ENCODE data around the gene DISP2.

DISP2 gene, protein sequence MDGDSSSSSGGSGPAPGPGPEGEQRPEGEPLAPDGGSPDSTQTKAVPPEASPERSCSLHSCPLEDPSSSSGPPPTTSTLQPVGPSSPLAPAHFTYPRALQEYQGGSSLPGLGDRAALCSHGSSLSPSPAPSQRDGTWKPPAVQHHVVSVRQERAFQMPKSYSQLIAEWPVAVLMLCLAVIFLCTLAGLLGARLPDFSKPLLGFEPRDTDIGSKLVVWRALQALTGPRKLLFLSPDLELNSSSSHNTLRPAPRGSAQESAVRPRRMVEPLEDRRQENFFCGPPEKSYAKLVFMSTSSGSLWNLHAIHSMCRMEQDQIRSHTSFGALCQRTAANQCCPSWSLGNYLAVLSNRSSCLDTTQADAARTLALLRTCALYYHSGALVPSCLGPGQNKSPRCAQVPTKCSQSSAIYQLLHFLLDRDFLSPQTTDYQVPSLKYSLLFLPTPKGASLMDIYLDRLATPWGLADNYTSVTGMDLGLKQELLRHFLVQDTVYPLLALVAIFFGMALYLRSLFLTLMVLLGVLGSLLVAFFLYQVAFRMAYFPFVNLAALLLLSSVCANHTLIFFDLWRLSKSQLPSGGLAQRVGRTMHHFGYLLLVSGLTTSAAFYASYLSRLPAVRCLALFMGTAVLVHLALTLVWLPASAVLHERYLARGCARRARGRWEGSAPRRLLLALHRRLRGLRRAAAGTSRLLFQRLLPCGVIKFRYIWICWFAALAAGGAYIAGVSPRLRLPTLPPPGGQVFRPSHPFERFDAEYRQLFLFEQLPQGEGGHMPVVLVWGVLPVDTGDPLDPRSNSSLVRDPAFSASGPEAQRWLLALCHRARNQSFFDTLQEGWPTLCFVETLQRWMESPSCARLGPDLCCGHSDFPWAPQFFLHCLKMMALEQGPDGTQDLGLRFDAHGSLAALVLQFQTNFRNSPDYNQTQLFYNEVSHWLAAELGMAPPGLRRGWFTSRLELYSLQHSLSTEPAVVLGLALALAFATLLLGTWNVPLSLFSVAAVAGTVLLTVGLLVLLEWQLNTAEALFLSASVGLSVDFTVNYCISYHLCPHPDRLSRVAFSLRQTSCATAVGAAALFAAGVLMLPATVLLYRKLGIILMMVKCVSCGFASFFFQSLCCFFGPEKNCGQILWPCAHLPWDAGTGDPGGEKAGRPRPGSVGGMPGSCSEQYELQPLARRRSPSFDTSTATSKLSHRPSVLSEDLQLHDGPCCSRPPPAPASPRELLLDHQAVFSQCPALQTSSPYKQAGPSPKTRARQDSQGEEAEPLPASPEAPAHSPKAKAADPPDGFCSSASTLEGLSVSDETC (N-terminal part only)

DNA sequence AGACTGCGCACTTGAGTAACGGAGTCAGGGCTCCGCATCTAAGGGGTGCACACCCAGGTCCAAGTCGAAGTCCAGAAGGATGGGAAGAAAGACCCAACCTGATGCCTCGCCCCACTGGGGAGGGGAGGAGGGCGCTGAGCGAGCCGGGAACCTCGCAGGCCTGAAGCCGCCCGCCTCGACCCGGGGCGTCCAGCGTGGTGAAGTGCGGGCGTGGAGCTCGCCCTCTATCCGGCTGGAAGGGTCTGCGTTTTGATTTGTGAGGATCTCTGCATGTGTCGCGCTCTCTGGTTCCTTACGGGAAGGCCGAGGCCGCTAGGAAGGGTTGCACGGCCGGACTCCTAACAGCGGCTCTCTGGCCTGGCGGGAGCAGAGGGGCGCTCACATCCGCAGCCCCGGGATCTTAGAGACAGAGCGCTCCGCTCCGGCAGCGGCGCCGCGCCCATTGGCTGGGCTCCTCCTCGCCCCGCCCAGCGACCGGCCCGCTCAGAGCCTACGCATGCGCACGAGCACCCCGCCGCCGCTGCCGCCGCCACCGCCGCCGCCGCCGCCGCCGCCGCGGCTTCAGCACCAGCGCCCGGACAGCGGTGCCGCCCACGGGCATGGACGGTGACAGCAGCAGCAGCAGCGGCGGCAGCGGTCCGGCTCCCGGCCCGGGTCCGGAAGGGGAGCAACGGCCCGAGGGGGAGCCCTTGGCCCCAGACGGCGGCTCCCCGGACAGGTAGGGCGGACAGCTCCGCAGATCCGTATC lies at the start of gene DISP2:
Gene DISP2, plus strand, starts transcription at position 497 of the 748 bp plus-strand sequence. Its CDS starts 103 bp downstream, at position 600.
- peak; percentile 67 for DNase-seq

DNA sequence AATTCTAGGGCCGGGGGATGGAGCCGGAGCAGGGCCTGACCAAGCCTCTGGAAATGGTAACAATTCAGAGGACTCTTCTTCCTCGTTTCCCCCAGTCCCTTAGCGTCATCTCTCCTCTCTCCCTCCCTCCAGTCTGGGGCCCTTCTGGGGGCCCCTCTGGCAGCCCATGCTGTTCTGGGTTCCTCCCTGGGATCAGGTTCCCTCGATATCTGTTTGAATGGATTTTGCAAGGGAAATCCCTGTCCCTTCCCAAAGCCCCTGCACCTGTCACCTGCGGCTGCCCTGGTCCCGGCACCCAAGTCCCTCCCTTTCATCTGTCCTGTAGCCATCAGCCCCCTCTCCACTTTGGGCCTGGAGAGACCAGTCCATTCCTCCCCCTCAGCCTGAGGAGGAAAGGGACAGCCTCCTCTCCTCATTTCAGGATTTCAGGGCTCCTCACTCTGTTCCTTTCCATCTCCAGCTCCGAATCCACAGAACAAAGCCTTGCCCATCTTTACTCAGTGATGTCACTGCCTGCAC lies 48.6 kb upstream of the DISP2 start:
- no peak for DNase-seq

DNA sequence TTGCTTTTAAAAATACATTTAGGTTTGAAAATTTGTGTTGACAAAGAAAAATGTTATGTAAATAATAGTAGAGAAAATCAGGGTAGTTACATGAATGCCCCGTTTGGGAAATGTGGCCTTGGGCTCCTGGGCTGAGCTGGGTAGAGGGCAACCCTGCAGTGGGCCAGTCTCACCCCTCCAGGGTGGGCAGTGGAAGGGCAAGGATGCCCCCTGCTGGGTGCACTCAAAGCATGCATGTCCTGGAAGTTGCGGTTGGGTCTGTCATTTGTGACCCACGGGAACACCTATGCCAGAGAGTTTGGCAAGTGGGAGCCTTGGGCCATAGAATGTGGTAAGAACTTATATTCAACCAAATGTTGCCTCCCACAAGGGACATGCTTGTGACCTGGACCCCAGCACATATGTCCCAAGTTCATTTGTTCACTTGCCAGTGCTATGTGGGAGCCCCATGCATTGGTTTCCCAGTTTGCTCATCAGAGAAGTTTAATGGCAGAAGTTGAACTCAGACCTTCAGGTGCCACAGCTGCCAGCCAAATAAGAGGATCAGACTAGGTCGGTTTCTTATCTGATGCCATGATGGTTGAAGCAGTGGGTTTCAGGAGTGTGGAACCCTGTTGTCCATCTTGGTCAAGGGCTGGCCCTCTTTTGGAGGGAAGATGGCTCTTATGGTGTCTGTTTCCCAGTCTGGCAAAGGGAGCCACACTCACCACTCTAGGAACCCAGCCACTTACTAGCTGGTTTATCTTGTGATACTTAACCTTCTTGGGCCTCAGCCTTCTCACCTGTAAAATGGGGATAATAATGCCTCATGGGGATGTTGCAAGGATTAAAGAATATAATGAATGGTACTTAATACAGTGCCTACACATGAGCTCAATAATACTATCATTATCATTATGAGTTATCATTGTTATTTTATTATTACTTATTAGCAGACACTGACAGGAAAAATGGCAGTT lies 47.7 kb upstream of the DISP2 start:
- peak; percentile 0 for DNase-seq

DNA sequence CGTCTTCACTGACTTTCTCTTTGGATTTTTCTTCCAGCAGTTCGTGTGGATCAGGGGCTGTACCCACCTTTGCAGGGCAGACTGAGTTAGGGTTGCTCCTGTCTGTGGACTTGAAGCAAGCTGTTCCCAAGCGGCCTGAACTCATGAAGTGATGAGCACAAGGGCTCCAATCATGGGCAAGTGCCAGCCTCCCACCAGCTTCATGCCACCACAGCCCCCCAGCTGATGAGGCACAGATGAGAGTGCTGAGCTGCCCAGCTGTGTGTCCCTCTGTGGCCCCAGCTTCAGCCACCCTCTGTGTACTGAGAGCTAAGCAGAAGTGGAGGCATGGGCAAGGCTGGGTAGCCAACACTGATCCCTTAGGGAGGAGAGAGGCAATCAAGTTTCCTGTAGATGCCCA lies 47.0 kb upstream of the DISP2 start:
- no peak for DNase-seq

DNA sequence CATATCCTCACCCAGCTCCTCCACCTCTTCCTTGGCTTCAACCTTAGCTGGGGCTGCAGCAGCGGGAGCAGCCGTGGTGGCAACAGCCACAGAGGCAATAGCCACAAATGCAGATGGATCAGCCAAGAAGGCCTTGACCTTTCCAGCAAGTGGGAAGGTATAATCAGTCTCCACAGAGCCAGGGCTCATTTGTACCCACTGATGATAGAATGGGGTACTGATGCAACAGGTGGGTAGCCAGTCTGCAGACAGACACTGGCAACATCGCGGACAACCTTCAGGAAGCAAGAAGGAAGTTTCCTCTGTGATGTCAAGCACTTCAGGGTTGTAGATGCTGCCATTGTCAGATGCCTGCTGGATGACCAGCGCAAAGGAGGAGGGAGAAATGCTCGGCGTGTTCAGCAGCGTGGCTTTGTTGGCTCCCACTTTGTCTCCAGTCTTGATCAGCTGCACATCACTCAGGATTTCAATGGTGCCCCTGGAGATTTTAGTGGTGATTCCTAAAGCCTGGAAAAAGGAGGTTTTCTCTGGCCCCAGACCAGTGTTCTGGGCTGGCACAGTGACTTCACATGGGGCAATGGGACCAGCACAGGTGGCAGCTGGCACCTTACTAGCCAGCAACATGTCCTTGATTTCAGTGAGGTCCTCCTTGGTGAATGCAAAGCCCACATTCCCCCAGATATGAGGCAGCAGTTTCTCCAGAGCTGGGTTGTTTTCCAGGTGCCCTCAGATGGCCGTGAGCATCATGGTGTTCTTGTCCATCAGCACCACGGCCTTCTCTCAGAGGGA lies 45.5 kb upstream of the DISP2 start:
- no peak for DNase-seq

DNA sequence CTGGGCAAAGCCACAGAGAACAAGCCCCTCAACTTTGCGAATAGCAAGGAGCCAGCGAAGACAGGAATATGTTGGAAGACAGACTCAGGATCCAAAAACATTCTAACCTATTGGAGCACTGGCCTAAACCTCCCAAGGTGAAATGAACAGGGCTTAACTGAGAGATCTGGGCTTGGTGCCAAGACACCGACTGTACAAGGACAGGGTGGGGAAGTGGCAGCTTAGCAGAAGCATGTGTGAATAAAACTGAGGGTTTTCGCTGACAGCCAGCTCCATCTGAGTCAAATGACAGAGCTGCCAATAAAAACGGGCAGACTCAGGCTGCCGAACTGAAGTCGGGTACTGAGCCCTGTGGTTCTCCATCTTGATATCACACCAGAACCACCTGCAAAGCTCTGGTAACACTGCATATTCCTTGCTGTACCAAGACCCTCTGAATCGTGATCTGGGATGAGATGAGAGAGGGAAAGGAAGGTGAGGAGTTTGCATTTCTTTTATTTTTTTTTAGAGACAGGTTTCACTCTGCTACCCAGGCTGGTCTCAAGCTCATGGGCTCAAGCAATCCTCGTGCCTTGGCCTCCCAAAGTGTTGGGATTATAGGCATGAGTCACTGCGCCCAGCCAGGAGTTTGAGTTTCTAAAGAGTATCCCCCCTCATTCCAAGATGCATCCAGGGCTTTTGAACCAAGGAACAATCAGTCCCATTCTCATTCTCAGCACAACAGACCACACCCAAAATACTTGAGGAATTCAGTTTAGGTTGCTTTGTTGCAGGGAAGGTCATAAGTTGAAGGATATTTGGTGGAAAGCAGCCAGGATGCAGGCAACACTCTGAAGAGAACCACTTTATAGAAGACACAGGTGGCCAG lies 44.3 kb upstream of the DISP2 start:
- peak; percentile 80 for DNase-seq

DNA sequence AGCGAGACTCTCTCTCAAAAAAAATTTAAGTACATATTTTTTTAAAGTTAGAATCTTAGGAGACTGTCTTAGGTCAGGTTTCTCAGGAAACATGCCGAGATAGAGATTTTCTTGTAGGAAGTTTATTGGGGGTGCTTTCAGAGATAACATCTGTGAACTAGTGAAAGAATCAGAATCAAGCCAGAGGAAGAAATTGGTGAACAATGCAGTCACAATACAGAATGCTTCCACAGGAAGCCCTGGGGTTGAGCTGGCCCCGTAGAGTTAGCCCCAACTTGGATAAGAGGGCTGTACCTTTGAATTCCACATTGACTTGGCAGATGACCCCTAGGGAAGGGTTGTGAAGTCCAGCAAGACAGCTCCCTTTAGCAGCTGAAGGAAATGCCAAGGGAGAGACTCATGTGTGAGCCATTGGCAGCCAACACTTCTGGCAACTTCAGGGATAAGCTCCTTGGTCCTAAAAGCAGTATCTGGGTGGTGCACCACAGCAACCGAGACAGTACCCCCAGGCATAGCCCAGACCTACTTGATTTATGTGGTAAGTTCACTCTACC lies 43.2 kb upstream of the DISP2 start:
- DNase-seq = no peak

DNA sequence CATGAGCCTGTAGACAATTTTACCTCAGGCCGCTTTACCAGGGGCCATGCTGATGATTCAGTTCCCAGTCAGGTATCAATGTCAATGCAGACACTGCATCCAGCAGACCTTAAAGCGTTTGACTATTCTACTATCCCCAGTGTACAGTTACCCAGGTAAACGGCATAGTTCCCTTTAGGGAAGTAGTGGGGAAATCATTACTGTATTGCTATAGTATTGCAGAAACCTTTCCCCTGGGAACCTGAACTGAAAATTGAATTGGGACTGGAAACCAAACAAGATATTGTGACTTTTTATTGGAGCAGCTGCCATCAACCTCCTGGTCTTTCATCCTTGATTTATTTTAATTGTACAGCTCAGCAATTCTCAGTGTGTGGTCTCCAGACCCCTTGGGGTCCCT lies 41.1 kb upstream of the DISP2 start:
- DNase-seq = no peak

DNA sequence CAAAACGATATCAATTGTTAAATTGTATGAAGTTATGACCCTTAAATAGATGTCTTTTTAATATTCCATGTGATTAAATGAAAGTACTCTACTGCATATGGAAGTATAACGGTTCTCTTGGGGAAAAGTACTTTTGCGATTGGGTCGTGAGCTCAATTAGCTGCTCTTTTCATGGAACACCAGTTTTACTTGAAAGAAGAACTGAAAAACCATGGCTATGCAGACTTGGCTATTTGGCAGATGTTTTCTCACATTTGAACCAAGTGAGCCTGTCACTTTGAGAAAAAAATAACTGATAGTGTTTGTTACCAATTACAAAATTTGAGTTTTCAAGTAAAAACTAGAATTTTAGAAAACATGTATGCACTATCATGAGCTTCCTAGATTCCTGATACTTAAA lies 40.4 kb upstream of the DISP2 start:
- DNase-seq = no peak

DNA sequence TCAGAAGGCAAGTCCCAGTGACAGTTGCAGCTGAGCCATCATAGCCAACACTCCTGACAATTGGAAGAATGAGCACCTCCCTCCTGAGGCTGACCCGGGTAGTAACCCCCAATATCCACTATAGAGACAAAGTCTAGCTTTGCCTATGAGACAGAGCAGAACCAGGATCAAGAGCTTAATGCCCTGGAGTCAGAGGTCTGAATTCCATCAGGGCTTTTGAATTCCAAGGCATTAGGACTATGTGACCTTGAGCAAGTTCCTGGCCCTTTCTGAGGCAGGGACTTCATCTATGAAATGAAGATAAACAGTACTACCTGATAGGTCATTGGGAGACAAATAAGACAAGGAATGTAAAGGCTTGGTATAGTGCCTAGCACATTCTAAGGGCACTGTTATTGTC lies 37.6 kb upstream of the DISP2 start:
- no peak for DNase-seq

DNA sequence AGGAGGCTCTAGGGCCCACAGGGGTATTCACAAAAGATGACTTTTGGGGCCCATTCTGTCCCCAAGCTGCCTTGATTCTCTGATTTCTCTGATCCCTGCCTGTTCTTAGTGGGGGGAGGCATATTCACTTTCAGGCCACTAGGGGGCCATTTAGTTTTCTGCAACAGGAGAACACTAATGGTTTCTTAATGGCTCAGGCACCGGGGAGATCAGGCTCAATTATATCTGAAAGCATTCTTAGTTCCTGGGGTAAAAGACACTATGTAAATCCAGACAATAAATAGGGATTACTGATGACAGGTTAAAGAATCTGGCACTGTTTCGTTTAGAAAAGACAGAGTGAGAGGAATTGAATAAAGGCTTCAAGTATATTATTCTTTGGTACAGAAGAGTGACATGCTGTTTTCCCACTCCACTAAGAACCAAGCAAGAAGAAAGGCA lies 37.1 kb upstream of the DISP2 start:
- DNase-seq = peak; percentile 65

DNA sequence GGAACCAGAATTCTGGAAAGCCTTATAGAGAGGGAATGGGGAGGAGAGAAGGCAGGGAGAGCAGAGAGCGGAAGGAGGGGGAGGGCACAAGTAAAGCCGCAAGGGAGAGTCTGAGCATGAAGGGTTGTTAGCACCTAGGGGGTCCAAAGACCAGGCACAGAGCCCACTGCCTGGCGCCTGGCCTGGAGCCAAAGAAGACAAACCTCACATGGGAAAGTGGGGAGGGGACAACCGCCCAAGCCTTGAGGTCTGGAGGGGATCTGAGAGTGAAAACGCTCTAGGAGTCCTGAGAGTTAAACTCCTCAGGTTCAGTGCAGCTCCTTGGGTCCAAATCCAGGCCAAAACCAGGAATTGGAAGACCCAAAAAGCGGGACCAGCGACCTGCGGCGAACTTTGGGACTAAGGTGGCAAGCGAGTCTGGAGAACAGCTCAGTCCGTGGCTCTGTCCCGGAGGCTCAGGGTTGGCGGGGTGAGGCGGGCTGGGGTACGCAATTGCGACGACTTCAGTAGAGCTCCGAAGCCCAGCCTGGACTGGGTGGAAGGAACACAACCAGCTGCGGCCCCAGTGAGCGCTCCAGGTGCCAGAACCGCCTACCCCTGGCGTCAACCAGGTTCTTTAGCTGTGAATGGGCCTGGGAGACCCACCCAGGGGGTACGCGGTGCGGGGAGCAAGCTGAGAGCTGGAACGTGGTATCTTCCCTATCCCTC lies 35.3 kb upstream of the DISP2 start:
- DNase-seq = peak; percentile 1

DNA sequence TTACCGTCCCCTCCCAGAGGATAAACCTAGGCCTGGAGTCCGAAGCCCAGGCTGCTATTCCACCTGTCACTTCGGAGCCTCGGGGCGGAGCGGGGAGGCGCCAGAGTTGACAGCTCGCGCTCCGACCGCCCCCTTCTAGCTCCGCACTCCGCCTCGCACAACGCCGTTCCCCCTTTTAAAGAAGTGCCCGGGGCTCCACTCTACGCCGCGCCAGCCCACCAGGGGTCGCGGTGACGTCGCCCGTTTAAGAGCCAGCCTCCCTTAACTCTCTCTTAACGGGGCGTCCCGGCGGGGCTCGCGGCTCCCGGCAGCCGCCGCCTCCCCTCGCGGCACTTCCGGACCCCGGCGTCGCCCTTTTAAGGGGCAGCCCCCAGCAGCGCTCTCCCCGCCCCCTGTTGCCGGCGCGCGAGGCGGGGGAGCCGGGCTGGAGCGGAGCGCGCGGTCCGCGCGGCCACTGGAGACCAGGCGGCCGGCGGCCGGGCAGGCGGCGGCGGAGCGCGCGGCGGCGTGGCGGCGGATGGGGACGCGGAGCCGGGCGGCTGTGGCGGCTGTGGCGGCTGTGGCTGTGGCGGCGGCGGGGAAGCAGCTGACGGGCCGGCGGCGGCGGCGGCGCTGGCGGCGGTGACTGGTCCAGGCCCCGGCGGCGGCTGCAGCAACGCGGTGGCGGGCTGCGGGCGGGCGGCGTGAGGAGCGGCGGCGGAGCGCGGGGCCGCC lies 34.6 kb upstream of the DISP2 start, which contains the start of gene INAFM2:
Gene INAFM2, plus strand, starts transcription at position 454 of the 714 bp plus-strand sequence. CDS start 364 bp downstream, outside the sequence.
- peak; percentile 73 for DNase-seq

DNA sequence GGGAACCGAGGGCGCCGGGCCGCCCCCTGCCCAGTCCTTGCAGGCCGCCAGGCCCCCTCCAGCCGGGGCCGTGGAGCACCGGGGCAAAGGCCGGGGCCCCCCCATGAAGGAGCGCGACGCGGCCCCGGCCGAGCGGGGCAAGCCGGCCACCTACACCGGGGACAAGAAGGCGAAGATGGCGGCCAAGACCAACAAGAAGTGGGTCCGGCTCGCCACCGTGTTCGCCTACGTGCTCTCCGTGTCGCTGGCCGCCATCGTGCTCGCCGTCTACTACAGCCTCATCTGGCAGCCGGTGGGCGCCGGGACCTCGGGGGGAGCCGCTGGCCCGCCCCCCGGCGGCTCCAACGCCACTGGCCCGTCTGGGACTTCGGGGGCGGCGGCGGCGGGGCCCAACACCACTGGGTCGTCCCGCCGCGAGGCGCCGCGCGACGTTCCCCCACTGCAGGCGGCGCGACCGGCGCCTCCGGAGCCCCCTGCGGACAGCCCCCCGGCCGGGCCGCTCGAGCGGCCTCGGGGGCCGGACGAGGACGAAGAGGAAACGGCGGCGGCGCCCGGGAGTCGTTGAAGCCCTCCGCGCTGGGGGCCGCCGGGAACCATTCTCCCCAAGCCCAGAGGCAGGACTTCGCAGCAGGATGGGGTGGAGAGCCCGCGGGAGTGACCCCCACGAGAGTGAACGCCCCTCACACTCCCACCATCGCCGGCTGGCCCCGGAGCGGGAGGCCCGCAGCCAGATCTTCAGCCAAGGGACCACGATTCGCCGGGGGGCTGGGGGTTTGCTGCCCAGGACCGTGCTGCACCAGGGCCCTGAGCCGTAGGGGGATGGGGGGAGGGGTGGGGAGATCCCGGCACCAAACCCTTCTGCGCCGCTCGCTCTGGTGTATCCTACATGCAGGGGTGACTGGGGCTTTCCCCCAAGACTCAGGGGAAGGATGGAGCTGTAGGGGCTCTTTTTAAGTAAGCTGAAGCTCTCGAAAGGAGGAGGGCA lies 33.8 kb upstream of the DISP2 start:
- DNase-seq = no peak

DNA sequence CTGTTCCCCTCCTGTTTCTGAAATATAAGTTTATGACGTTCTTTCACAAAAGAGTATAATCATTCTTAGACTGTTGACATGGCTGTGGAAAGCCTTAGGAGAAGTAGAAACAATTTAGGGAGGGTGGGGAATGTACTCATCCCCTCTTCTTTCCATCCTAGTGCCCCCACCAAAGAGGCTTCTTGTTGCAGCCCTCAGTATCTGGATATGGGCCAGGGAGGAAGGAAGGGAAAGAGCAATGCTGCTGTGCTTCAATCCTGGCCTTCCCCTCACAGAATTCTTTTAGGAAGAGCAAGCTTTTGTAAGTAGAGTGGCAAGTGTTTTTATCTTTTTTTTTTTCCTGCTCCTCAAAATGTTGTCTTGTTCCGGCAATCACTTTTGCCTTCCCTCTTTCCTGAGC lies 32.8 kb upstream of the DISP2 start:
- DNase-seq = no peak

DNA sequence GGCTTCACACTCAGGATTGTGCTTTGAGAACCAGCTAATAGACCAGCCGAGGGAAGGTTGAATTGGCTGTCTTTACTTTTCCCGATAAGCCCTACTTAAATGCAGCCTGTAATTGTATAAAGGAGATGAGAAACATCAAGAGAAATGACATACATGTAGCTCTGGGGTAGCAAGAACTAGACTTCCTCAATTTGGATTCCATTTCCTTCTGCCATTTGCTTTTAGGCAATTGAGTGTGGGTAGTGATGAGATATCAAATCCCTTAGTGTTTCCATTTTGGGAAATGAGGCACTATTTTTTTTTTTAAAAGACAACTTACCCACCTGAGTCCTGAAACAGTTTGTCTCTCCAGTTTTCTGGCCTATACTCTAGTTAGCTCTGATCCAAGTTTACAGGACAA lies 32.3 kb upstream of the DISP2 start:
- DNase-seq = no peak
